GM18951 (cell line): ENCODE results near the gene CST1.

Experiments used
- POLR2A ChIP-seq: IDR thresholded peaks from 4 replicates; pipeline ENCODE4 v1.6.1; 2011; ENCODE audit warnings: mild to moderate bottlenecking; ENCODE audit not compliant: insufficient read length, insufficient read depth; ENCODE audit errors: extremely low read depth
- in situ Hi-C: fragments of 300-500 bp; cut with MboI; formaldehyde crosslinking; loops from one replicate; pipeline ENCODE4 v1.12.0; 2022; ENCODE audit warnings: low sequenced_read_pairs, mixed read lengths, inconsistent platforms; ENCODE audit not compliant: unreplicated experiment

The CST1 gene

DNA sequence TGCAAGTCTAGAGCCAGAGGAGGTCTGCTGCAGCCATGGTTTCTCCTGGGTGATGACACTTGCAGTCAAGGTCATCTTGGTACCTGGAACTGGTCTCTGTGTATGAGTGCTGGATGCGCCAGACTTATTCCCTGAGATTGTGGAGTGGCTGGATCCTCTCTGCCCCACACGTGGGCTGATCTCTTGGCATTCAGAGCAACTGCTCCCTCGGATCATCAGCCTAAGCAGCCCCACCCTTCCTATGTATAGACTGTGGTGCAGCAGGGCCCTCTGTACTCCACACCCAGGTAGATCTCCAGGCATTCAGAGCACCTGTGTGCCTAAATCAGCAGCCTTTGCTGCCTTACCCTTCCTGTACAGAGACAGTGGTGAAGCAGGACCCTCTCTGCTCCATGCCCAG lies 49.8 kb downstream of the CST1 start:
- no peak for TF ChIP-seq POLR2A
- in situ Hi-C loops = no loop called here

DNA sequence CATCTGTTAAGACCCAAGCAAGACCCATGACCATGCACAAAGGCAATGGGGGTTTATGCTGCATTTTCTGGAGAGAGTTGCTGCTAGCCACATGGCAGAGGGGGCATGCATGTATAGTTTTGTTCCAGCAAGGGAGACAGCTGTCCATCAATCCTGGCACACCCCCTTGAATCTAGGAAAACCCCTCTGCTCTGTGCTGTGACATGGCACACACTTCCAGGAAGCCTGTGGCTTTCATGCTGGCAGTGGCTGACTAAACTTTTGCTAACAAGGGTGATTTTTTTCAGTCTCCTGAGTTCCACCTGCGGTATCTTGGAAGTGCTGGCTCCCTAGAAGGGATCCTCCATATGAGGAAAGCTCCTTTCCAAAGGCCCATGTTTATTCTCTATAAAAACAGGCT lies 52.8 kb downstream of the CST1 start:
- in situ Hi-C loops = no loop called here
- TF ChIP-seq POLR2A = no peak
